ENCODE data around the gene NPAP1.
"Not testable (repeated sequence)": the region's sequence is repeated elsewhere in the genome, so short reads cannot be mapped to it uniquely, and the experiment has no call there.

NPAP1 gene

DNA sequence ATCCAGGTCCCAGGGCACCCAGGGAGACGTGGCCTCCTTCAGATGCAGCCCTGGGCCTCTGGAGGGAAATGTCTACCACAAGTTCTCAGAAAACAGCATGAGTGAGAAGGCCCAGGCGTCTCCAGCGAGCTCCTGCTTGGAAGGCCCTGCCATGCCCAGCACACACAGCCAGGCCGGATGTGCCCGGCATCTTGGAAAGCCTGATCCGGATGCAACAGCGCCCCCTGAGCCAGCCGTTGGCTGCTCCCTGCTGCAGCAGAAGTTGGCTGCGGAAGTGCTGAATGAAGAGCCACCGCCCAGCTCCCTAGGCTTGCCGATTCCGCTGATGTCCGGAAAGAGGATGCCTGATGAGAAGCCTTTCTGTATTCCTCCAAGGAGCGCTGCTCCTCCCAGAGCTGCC is 856 bp downstream of the NPAP1 start:
- TF ChIP-seq, protein P1, sequence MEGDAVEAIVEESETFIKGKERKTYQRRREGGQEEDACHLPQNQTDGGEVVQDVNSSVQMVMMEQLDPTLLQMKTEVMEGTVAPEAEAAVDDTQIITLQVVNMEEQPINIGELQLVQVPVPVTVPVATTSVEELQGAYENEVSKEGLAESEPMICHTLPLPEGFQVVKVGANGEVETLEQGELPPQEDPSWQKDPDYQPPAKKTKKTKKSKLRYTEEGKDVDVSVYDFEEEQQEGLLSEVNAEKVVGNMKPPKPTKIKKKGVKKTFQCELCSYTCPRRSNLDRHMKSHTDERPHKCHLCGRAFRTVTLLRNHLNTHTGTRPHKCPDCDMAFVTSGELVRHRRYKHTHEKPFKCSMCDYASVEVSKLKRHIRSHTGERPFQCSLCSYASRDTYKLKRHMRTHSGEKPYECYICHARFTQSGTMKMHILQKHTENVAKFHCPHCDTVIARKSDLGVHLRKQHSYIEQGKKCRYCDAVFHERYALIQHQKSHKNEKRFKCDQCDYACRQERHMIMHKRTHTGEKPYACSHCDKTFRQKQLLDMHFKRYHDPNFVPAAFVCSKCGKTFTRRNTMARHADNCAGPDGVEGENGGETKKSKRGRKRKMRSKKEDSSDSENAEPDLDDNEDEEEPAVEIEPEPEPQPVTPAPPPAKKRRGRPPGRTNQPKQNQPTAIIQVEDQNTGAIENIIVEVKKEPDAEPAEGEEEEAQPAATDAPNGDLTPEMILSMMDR (IDR thresholded peaks at IDR 0.05; ENCODE audit: low read depth, low read length, missing control alignments), result no peak
- in situ Hi-C loops (cut with HindIII; ENCODE audit: low sequenced_read_pairs), result no loop called here
- H3K4me3 ChIP-seq (ENCODE audit: low read depth, low read length), result no peak overlapping the region
- no peak for DNase-seq (ENCODE audit: low read depth)

DNA sequence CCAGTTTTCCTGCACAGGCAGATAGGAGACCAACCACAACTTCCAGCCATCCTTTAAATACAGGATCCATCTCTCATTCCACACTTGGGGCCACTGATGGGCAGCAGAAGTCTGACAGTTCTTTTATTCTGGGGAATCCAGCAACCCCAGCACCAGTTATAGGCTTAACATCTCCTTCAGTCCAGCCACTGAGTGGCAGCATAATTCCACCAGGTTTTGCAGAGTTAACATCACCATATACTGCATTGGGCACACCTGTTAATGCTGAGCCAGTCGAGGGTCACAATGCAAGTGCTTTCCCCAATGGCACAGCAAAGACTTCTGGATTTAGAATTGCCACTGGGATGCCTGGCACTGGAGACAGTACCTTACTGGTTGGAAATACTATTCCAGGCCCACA is 2.9 kb downstream of the NPAP1 start:
- DNase-seq (ENCODE audit: low read depth), result no peak
- TF ChIP-seq, protein P1 (IDR thresholded peaks at IDR 0.05; ENCODE audit: low read depth, low read length, missing control alignments), result no peak
- no peak overlapping the region for H3K4me3 ChIP-seq (ENCODE audit: low read depth, low read length)
- in situ Hi-C loops (cut with HindIII; ENCODE audit: low sequenced_read_pairs), result no loop called here

DNA sequence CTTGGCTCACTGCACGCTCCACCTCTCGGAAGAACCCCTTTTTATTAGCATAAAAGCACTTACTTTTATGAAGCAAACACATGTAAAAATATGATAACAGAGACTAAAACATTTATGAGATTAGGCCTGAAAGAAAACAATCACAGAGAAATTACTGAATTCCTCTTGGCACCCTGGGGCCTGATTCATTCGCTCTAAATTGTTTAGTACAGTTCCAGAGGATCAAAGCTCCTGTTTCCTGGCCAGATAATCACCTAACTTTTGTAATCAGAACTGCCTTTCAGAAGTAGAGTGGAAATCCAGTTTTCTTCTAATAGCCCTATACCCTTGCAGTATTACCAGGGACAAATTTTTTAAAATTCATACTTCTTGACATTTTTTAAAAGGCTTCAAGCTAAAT is 6.4 kb downstream of the NPAP1 start:
- H3K4me3 ChIP-seq (ENCODE audit: low read depth, low read length), result no peak overlapping the region
- in situ Hi-C loops (cut with HindIII; ENCODE audit: low sequenced_read_pairs), result no loop called here
- no peak for DNase-seq (ENCODE audit: low read depth)
- TF ChIP-seq, protein P1 (IDR thresholded peaks at IDR 0.05; ENCODE audit: low read depth, low read length, missing control alignments), result no peak

DNA sequence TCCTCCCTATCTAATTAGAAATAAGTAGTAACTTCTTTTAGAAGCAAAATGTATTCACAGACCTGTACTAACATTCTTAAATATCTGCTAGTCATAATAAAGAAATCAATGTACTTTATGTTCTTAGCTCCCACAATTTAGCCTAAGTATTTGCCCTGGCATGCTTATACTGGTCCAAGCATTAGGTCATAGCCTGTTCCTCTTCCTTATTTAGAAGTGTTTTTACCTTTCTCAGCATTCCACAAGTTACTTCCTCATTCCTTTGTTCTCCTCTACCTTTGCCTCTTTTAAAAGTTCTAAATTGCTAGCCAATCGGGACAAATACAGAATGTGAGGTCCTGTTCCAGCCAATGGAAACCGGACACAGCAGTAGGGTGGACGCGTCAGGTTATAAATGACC is 7.3 kb downstream of the NPAP1 start:
- DNase-seq (ENCODE audit: low read depth); in situ Hi-C loops (cut with HindIII; ENCODE audit: low sequenced_read_pairs); H3K4me3 ChIP-seq (ENCODE audit: low read depth, low read length): not testable (repeated sequence)

DNA sequence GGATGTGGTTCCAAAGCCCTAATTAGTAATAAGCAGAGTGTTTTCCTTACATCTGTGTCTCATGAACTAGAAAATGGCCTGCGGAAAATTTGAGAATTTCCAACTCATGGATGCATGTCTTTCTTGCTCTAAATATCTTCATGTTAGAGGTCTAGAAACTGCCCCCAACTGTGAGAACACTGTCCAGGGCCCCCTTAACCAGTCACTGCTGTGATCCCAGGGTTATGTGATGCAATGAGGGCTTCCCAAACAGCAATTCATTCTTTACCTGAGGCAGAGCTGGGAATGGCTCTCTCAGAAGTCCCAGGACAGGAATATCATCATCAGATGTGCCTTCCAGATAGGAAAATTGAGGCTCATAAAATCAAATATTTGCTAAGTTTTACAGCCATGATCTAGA is 8.2 kb downstream of the NPAP1 start:
- TF ChIP-seq, protein P1 (IDR thresholded peaks at IDR 0.05; ENCODE audit: low read depth, low read length, missing control alignments), result no peak
- in situ Hi-C loops (cut with HindIII; ENCODE audit: low sequenced_read_pairs), result no loop called here
- no peak overlapping the region for H3K4me3 ChIP-seq (ENCODE audit: low read depth, low read length)
- DNase-seq (ENCODE audit: low read depth), result no peak

DNA sequence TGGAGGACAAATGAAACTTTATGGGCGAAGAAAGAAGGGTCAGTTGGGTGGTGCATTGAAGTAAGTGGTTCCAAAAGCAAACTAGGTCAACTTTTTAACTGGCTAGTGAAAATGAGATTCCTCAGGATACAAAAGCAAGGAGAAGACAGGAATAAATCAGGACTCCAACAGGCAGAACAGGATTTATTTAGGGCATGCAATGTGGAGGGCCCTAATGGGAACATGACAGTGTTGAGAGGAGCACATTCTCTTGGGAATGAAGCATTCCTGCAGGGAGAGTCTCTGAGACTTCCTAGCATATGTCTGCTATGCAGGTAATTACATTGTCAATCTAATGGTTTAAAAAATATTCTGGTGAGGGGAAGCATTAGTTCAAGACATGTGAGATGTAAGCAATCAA is 8.7 kb downstream of the NPAP1 start:
- DNase-seq (ENCODE audit: low read depth), result no peak
- in situ Hi-C loops (cut with HindIII; ENCODE audit: low sequenced_read_pairs), result no loop called here
- TF ChIP-seq, protein P1 (IDR thresholded peaks at IDR 0.05; ENCODE audit: low read depth, low read length, missing control alignments), result no peak
- no peak overlapping the region for H3K4me3 ChIP-seq (ENCODE audit: low read depth, low read length)

DNA sequence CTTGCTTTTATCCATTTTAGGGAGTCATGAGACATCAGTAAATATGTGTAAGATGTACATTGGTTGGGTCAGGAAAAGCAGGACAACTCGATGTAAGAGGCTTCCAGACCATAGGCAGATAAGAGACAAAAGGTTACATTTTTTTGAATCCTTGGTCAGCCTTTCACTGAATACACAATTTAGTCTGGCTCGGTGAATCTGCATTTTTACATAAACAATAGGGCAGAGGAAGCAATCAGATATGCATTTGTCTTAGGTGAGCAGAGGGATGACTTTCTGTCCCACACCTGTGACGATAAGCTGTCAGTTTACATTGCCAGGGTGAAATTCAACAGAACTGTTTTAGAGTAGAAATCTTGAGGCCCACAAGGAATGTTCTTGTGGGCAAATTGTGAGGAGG is 20.6 kb downstream of the NPAP1 start:
- in situ Hi-C loops (cut with HindIII; ENCODE audit: low sequenced_read_pairs), result no loop called here
- TF ChIP-seq, protein P1 (IDR thresholded peaks at IDR 0.05; ENCODE audit: low read depth, low read length, missing control alignments), result no peak

More for the DNA sequence above, 20.6 kb downstream of the NPAP1 start:
- no peak for DNase-seq (ENCODE audit: low read depth)
- no peak overlapping the region for H3K4me3 ChIP-seq (ENCODE audit: low read depth, low read length)
